ENCODE measurements around the gene MAP3K5. TPM values are rescaled to one million over a fixed set of nuclear protein-coding genes. Genes with fewer than 3 reads are reported as not detected.

Gene MAP3K5
- total RNA-seq, 1 experiment from 2014 or later = 2.1 TPM

DNA sequence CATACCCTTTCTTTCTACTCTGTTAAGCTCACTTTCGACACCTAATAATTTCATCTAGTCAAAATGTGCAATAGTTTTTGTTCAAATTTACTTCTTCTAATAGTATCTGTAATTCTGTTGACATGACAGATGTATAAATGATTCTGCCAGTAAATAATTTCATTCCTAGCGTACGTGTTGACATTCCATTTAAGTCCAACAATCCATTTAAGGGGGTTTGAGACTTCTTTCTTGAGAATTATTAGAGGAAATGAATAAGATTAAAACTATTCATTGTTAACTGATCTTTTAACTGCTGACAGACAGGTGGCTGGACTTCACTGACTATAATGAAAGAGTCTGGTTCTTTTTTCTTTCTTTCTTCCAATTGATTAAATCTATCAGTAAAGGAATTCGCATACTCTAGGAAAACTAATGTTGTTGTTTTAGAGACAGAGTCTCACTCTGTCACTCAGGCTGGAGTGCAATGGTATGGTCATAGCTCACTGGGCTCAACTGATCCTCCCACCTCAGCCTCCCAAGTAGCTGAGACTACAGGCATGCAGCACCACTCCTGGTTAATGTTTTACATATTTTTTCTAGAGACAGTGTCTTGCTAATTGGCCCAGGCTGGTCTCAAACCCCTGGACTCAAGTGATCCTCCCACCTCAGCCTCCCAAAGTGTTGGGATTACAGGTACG lies 55.9 kb downstream of the MAP3K5 start:
- Histone ChIP-seq H3K4me1 (no peaks in the 10 kb centered on the region), H3K36me3 (ENCODE audit: control insufficient read depth, insufficient read depth, low read length) (no peaks in the 10 kb centered on the region), H3K9me3 (no peaks in the 10 kb centered on the region), H3K27me3 (replicated peaks; ENCODE audit: control insufficient read depth, insufficient read depth, low read length) (no peaks in the 10 kb centered on the region), H3K4me3 (ENCODE audit: low read depth, low read length) (no peak overlapping the region)
- Mint-ChIP-seq H3K4me3 (ENCODE audit: unreplicated experiment) (no peak overlapping the region), H3K9me3 (ENCODE audit: unreplicated experiment) (no peaks in the 10 kb centered on the region), H3K36me3 (ENCODE audit: insufficient read depth, unreplicated experiment) (no peaks in the 10 kb centered on the region), H3K4me1 (ENCODE audit: low read depth, unreplicated experiment) (no peaks in the 10 kb centered on the region), H3K27me3 (ENCODE audit: insufficient read depth, unreplicated experiment) (no peaks in the 10 kb centered on the region), H3K27ac (ENCODE audit: unreplicated experiment) (no peak overlapping the region)
- no peak for DNase-seq
- intact Hi-C loops (cut with micrococcal nuclease; ENCODE audit: unreplicated experiment) = no loop called here
- POLR2A ChIA-PET = no interaction called here
- no TSS peak for BruUV-seq (replicated peaks)
- CTCF ChIA-PET = no interaction called here
- TF ChIP-seq, protein P1, sequence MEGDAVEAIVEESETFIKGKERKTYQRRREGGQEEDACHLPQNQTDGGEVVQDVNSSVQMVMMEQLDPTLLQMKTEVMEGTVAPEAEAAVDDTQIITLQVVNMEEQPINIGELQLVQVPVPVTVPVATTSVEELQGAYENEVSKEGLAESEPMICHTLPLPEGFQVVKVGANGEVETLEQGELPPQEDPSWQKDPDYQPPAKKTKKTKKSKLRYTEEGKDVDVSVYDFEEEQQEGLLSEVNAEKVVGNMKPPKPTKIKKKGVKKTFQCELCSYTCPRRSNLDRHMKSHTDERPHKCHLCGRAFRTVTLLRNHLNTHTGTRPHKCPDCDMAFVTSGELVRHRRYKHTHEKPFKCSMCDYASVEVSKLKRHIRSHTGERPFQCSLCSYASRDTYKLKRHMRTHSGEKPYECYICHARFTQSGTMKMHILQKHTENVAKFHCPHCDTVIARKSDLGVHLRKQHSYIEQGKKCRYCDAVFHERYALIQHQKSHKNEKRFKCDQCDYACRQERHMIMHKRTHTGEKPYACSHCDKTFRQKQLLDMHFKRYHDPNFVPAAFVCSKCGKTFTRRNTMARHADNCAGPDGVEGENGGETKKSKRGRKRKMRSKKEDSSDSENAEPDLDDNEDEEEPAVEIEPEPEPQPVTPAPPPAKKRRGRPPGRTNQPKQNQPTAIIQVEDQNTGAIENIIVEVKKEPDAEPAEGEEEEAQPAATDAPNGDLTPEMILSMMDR (IDR thresholded peaks at IDR 0.05; ENCODE audit: insufficient read depth in 1 of 2, low read depth in 1 of 2, low read length in 1 of 2, severe bottlenecking in 1 of 2, unreplicated experiment in 1 of 2) = no peak

DNA sequence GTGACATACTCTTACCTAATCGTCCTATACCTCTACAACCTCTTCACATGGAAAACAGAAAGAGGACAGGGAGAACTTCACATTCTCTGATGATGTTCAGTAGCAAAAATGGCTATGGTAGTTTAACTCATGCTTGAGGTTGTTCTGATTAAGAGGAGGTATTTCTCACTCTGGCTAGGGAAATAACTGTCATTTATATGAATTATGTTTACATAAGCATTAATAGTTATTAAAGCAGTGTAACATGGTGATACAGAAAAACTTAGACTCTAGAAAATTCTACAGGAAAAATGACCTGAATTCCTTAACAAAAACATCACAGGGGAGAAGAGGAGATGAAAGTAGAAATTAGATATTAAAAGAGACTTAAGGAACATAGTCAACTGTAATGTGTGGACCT lies 57.3 kb downstream of the MAP3K5 start:
- H3K9me3 Mint-ChIP-seq (ENCODE audit: unreplicated experiment) = no peaks in the 10 kb centered on the region
- no peaks in the 10 kb centered on the region for H3K9me3 ChIP-seq
- ChIA-PET POLR2A (no interaction called here), CTCF (no interaction called here)
- no peaks in the 10 kb centered on the region for H3K27me3 ChIP-seq (replicated peaks; ENCODE audit: control insufficient read depth, insufficient read depth, low read length)
- H3K4me3 Mint-ChIP-seq (ENCODE audit: unreplicated experiment) = no peak overlapping the region
- H3K4me1 ChIP-seq = no peaks in the 10 kb centered on the region
- TF ChIP-seq, protein P1 (IDR thresholded peaks at IDR 0.05; ENCODE audit: insufficient read depth in 1 of 2, low read depth in 1 of 2, low read length in 1 of 2, severe bottlenecking in 1 of 2, unreplicated experiment in 1 of 2) = no peak
- no peaks in the 10 kb centered on the region for H3K4me1 Mint-ChIP-seq (ENCODE audit: low read depth, unreplicated experiment)
- no peaks in the 10 kb centered on the region for H3K36me3 ChIP-seq (ENCODE audit: control insufficient read depth, insufficient read depth, low read length)
- H3K4me3 ChIP-seq (ENCODE audit: low read depth, low read length) = no peak overlapping the region
- intact Hi-C loops (cut with micrococcal nuclease; ENCODE audit: unreplicated experiment) = no loop called here
- H3K27ac Mint-ChIP-seq (ENCODE audit: unreplicated experiment) = no peak overlapping the region
- no TSS peak for BruUV-seq (replicated peaks)
- no peaks in the 10 kb centered on the region for H3K27me3 Mint-ChIP-seq (ENCODE audit: insufficient read depth, unreplicated experiment)
- no peak for DNase-seq
- H3K36me3 Mint-ChIP-seq (ENCODE audit: insufficient read depth, unreplicated experiment) = no peaks in the 10 kb centered on the region

DNA sequence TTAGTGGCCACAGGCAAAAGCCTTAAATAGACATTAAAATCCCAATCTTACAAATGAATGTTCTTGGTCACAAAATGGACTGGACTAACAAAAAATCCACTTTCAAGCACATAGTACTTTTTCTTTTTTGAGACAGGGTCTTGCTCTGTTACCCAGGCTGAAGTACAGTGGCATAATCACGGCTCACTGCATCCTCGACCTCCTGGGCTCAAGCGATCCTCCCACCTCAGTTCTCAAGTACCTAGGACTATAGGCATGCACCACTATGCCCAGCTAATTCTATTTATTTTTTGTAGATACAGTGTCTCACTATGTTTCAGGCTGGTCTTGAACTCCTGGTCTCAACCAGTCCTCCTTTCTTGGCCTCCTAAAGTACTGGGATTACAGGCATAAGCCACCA lies 59.4 kb downstream of the MAP3K5 start:
- no peak for DNase-seq

More for the DNA sequence above, 59.4 kb downstream of the MAP3K5 start:
- CTCF ChIA-PET = no interaction called here
- Mint-ChIP-seq H3K4me1 (ENCODE audit: low read depth, unreplicated experiment) (no peaks in the 10 kb centered on the region), H3K4me3 (ENCODE audit: unreplicated experiment) (no peak overlapping the region), H3K9me3 (ENCODE audit: unreplicated experiment) (no peaks in the 10 kb centered on the region), H3K27ac (ENCODE audit: unreplicated experiment) (no peak overlapping the region), H3K36me3 (ENCODE audit: insufficient read depth, unreplicated experiment) (no peaks in the 10 kb centered on the region), H3K27me3 (ENCODE audit: insufficient read depth, unreplicated experiment) (no peaks in the 10 kb centered on the region)
- Histone ChIP-seq H3K9me3 (no peaks in the 10 kb centered on the region), H3K4me3 (ENCODE audit: low read depth, low read length) (no peak overlapping the region), H3K36me3 (ENCODE audit: control insufficient read depth, insufficient read depth, low read length) (no peaks in the 10 kb centered on the region), H3K4me1 (no peaks in the 10 kb centered on the region), H3K27me3 (replicated peaks; ENCODE audit: control insufficient read depth, insufficient read depth, low read length) (no peaks in the 10 kb centered on the region)
- TF ChIP-seq, protein P1 (IDR thresholded peaks at IDR 0.05; ENCODE audit: insufficient read depth in 1 of 2, low read depth in 1 of 2, low read length in 1 of 2, severe bottlenecking in 1 of 2, unreplicated experiment in 1 of 2) = no peak
- POLR2A ChIA-PET = no interaction called here
- no TSS peak for BruUV-seq (replicated peaks)
- intact Hi-C loops (cut with micrococcal nuclease; ENCODE audit: unreplicated experiment) = no loop called here
